Ectodermal cell (in vitro differentiated cells): ENCODE measurements around the gene TRIM58.

Experiments
- H3K27ac ChIP-seq: 2 replicates; pipeline ENCODE4 v1.7.0; 2013; ENCODE audit warnings: mild to moderate bottlenecking, low read depth, low read length; ENCODE audit not compliant: insufficient read depth, poor library complexity, severe bottlenecking
- H3K27me3 ChIP-seq: 2 replicates; pipeline ENCODE4 v1.7.0; 2013; ENCODE audit warnings: mild to moderate bottlenecking, low read length; ENCODE audit not compliant: insufficient read depth, control insufficient read depth, poor library complexity, severe bottlenecking
- H3K36me3 ChIP-seq: one replicate; pipeline ENCODE4 v1.7.0; 2013; ENCODE audit warnings: low read length; ENCODE audit not compliant: control insufficient read depth, insufficient read depth
- H3K4me1 ChIP-seq: one replicate; pipeline ENCODE4 v1.7.0; 2013; ENCODE audit warnings: low read length; ENCODE audit not compliant: control insufficient read depth, insufficient read depth
- H3K4me3 ChIP-seq: 2 replicates; pipeline ENCODE4 v1.7.0; 2013; ENCODE audit warnings: low read depth, low read length, control low read depth; ENCODE audit not compliant: insufficient read depth
- H3K9me3 ChIP-seq: 2 replicates; pipeline ENCODE4 v1.7.0; 2013; ENCODE audit warnings: mild to moderate bottlenecking, low read length, moderate library complexity; ENCODE audit not compliant: control insufficient read depth
- WGBS, 2 experiments: methylation state at CpG; one replicate each; pipeline ENCODE4 v1.1.7; 2013; ENCODE audit warnings: missing lambda C conversion rate in 2 of 2; 5-methylcytosine and 5-hydroxymethylcytosine counted together

Gene TRIM58

DNA sequence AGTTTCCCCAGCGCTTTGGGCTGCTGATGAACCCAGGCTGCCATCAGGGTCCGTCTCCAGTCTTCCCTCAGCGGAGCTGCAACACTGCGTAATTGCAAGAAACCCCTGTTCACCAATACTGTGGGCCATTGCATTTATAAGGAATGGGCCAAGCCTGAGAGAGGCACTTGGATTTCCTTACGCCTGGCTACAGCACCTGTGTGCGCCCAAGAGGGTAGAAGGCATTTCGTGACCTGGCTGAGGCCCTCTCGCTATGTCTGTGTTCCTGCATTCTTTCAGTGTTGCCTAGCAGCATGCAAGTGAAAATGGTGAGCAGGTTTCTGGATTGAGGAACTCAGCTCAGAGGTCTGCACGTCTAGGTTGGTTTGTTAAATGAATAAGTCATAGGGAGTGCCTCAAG is 26.4 kb downstream of the TRIM58 start:
- H3K36me3 ChIP-seq: no peaks in the 10 kb centered on the region
- H3K4me3 ChIP-seq: no peak overlapping the region
- H3K27me3 ChIP-seq: no peaks in the 10 kb centered on the region
- H3K9me3 ChIP-seq: peaks cover 2% of the 10 kb centered on the region
- no peaks in the 10 kb centered on the region for H3K4me1 ChIP-seq
- 76 to 79% methylated on average over 9 of the region's 9 CpGs for WGBS, 2 experiments
- H3K27ac ChIP-seq: no peak overlapping the region

GRCh38 chr1:247884797-247885413 is 27.9 kb downstream of the TRIM58 start:
- WGBS, 2 experiments: 87 to 96% methylated on average over 8 to 9 of the region's 10 CpGs
- Histone ChIP-seq H3K27me3 (no peaks in the 10 kb centered on the region), H3K4me3 (no peak overlapping the region), H3K27ac (no peak overlapping the region), H3K4me1 (no peaks in the 10 kb centered on the region), H3K9me3 (peaks cover 2% of the 10 kb centered on the region), H3K36me3 (no peaks in the 10 kb centered on the region)

DNA sequence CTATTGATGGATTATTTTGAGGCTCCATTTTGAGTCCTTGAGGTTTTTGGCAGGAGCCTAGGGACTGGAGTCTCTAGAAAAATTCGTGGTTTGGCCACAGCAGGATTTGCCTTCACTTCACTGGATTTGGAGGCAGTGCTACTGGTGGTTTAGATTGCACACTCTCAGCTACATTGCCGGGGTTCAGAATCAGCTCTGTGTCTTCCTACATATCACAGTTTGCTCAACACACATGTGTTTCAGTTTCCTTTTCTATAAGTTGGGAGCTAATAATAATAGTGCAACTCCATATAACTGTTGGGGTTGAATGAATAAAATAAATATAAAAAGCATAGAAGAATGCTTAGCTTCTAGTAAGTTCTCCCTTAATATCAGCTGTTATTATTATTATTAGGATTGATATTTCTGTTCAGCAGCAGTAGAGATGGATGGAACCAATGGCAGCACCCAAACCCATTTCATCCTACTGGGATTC is 38.2 kb downstream of the TRIM58 start, which contains the start of gene OR2W3:
OR2W3 (plus strand) TSS at position 425 of the 475 bp plus-strand sequence; CDS start at position 425, 0 bp downstream.
- H3K9me3 ChIP-seq: peaks cover 7% of the 10 kb centered on the region
- WGBS, 2 experiments: 0 to 50% methylated on average over 1 to 2 of the region's 2 CpGs
- H3K27me3 ChIP-seq: no peaks in the 10 kb centered on the region
- H3K4me1 ChIP-seq: no peaks in the 10 kb centered on the region
- H3K4me3 ChIP-seq: no peak within 1 kb of the TSS
- no peak within 1 kb of the TSS for H3K27ac ChIP-seq
- H3K36me3 ChIP-seq: no peaks in the 10 kb centered on the region

DNA sequence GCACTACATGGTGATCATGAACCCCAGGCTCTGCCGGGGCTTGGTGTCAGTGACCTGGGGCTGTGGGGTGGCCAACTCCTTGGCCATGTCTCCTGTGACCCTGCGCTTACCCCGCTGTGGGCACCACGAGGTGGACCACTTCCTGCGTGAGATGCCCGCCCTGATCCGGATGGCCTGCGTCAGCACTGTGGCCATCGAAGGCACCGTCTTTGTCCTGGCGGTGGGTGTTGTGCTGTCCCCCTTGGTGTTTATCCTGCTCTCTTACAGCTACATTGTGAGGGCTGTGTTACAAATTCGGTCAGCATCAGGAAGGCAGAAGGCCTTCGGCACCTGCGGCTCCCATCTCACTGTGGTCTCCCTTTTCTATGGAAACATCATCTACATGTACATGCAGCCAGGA is 39.0 kb downstream of the TRIM58 start:
- H3K36me3 ChIP-seq: no peaks in the 10 kb centered on the region
- no peaks in the 10 kb centered on the region for H3K27me3 ChIP-seq
- no peaks in the 10 kb centered on the region for H3K4me1 ChIP-seq
- no peak overlapping the region for H3K27ac ChIP-seq
- H3K9me3 ChIP-seq: peaks cover 7% of the 10 kb centered on the region
- 80 to 81% methylated on average over 14 of the region's 14 CpGs for WGBS, 2 experiments
- no peak overlapping the region for H3K4me3 ChIP-seq

DNA sequence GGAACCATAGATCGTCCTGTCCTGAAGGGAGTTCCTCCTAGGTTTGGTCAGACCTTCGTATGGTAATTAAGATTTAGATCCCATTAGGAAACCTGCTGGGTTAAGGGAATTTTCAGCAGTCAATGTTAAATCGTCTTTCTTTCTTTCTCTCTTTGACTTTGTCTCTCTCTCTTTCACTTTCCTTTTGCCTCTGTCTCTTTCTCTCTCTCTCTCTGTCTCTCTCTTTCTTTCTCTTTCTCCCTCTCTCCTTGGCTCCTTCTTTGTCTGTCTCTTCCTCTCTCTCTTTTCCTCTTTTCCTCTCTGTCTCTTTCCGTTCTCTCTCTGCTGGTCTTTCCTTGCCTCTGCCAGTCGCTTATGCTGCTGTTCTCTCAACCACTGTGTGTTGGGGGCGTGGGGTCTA is 47.1 kb downstream of the TRIM58 start:
- H3K27me3 ChIP-seq: no peaks in the 10 kb centered on the region
- H3K27ac ChIP-seq: no peak overlapping the region
- no peaks in the 10 kb centered on the region for H3K36me3 ChIP-seq
- 75 to 77% methylated on average over 6 of the region's 6 CpGs for WGBS, 2 experiments
- no peaks in the 10 kb centered on the region for H3K4me1 ChIP-seq
- no peak overlapping the region for H3K4me3 ChIP-seq
- peaks cover 4% of the 10 kb centered on the region for H3K9me3 ChIP-seq

GRCh38 chr1:247905181-247905580 is 48.2 kb downstream of the TRIM58 start:
- Histone ChIP-seq H3K36me3 (no peaks in the 10 kb centered on the region), H3K9me3 (peaks cover 4% of the 10 kb centered on the region), H3K27me3 (no peaks in the 10 kb centered on the region), H3K4me1 (no peaks in the 10 kb centered on the region), H3K4me3 (no peak overlapping the region), H3K27ac (no peak overlapping the region)
- WGBS, 2 experiments: 89 to 90% methylated on average over 13 of the region's 13 CpGs

DNA sequence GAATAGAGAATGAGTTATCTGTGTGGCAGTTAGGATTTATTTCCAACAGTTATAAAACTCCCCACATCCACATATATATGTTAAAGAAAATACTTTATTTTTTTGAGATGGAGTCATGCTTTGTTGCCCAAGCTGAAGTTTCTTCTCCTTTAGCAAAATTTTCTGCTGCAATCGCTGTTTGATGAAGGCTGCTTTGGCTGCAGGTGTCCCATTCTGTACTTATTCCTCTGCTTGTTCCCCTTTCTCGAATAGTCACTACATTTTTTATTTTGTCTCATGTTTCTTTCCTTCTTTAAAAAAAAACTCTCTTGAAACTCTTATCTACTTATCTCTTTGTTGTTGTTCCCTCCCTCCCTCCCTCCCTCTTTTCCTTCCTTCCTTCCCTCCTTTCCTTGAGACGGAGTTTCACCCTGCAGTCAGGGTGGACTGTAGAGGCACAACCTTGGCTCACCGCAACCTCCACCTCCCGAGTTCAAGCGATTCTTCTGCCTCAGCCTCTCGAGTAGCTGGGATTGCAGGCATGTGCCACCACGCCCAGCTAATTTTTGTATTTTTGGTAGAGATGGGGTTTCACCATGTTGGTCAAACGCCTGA is 49.0 kb downstream of the TRIM58 start:
- WGBS, 2 experiments: 66% methylated on average over 9 of the region's 9 CpGs
- no peak overlapping the region for H3K4me3 ChIP-seq

GRCh38 chr1:247906504-247907047 is 49.6 kb downstream of the TRIM58 start:
- peaks cover 4% of the 10 kb centered on the region for H3K9me3 ChIP-seq
- WGBS, 2 experiments: 92 to 93% methylated on average over 5 of the region's 7 CpGs
- no peaks in the 10 kb centered on the region for H3K27me3 ChIP-seq
- no peak overlapping the region for H3K4me3 ChIP-seq
- no peaks in the 10 kb centered on the region for H3K4me1 ChIP-seq
- H3K36me3 ChIP-seq: no peaks in the 10 kb centered on the region
- no peak overlapping the region for H3K27ac ChIP-seq

More for the DNA sequence above, 49.0 kb downstream of the TRIM58 start:
- H3K9me3 ChIP-seq: peaks cover 4% of the 10 kb centered on the region
- H3K36me3 ChIP-seq: no peaks in the 10 kb centered on the region
- no peak overlapping the region for H3K27ac ChIP-seq
- H3K4me1 ChIP-seq: no peaks in the 10 kb centered on the region
- no peaks in the 10 kb centered on the region for H3K27me3 ChIP-seq

DNA sequence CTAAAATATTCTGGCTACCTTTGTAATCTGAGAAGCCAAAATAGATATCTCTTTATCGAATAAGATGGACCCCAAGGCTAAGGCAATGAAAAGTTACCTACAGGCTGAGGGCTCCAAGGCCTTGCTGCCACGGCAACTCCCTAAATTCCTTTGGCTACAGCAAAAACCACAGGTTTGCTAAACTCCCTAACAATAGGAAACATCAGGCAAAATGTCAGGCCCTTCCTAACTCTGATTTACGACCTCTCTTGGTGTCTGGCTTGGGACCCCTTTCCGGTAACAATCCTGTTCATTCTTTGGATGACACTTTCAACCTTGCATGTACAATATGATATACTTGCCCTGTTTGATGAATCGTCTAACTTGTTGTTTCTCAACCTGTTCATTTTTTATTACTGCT is 51.8 kb downstream of the TRIM58 start:
- Histone ChIP-seq H3K4me3 (no peak overlapping the region), H3K9me3 (peaks cover 4% of the 10 kb centered on the region)
- WGBS, 2 experiments: 78 to 80% methylated on average over 5 of the region's 5 CpGs

DNA sequence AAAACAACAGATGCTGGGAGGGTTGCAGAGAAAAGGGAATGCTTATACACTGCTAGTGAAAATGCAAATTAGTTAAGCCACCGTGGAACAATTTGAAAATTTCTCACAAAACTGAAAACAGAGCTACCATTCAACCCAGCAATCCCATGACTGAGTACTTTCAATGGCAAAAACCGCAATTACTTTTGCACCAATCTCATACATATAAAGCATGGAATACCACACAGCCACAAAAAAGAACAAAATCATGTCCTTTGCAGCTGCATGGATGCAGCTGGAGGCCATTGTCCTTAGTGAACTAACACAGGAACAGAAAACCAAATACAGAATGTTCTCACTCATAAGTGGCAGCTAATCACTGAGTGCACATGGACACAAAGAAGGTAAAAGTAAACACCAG is 56.8 kb downstream of the TRIM58 start:
- H3K27ac ChIP-seq: no peak overlapping the region
- H3K36me3 ChIP-seq: no peaks in the 10 kb centered on the region
- H3K4me1 ChIP-seq: no peaks in the 10 kb centered on the region
- no peaks in the 10 kb centered on the region for H3K27me3 ChIP-seq
- WGBS, 2 experiments: 41 to 53% methylated on average over 2 of the region's 2 CpGs
- H3K9me3 ChIP-seq: peaks cover 6% of the 10 kb centered on the region
- H3K4me3 ChIP-seq: no peak overlapping the region

More for the DNA sequence above, 51.8 kb downstream of the TRIM58 start:
- Histone ChIP-seq H3K27me3 (no peaks in the 10 kb centered on the region), H3K27ac (no peak overlapping the region), H3K4me1 (no peaks in the 10 kb centered on the region), H3K36me3 (no peaks in the 10 kb centered on the region)
